ENCODE measurements around the gene DOP1A.

The DOP1A gene

DNA sequence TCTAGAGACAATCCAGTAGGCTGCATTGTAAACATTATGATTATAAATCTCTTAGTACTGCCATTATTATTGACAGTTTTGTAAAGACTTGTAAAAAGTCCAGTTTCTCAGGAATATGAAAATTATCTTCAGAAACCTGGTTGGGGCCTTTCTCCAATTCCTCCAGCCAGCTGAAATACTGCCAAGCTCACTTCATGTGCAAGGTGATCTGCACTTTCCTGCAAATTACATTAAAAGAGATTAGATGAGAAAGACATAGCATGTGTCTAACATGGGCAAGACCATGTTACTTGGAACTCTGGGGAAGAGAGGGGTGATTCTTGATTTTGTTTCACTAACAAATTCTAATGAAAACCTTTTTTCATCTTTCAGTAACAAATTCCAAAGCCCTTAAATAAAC, 101.6 kb downstream of the DOP1A start:
- no peak for DNase-seq (ENCODE audit: low spot score)
- TF ChIP-seq, protein P1, sequence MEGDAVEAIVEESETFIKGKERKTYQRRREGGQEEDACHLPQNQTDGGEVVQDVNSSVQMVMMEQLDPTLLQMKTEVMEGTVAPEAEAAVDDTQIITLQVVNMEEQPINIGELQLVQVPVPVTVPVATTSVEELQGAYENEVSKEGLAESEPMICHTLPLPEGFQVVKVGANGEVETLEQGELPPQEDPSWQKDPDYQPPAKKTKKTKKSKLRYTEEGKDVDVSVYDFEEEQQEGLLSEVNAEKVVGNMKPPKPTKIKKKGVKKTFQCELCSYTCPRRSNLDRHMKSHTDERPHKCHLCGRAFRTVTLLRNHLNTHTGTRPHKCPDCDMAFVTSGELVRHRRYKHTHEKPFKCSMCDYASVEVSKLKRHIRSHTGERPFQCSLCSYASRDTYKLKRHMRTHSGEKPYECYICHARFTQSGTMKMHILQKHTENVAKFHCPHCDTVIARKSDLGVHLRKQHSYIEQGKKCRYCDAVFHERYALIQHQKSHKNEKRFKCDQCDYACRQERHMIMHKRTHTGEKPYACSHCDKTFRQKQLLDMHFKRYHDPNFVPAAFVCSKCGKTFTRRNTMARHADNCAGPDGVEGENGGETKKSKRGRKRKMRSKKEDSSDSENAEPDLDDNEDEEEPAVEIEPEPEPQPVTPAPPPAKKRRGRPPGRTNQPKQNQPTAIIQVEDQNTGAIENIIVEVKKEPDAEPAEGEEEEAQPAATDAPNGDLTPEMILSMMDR (IDR thresholded peaks at IDR 0.05; ENCODE audit: extremely low read depth, missing control alignments): no peak

DNA sequence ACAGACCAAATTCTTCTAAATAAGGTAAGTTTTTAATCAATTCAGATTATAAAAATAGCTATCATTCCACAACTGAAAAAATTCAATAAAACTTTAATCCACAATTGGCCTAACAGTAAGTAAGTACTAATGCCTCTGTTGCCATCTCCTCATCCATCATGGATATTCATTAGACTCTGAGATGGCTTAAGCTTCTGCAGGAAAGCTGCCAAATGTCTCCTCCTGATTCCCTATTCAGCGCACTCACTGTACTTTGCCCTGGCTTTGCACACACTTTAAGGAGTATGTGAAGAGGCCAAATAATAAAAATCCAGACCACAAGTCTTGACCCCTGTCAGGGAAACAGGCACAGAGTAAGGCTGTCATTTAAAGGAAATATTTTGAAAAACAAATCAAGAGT, 102.0 kb downstream of the DOP1A start:
- TF ChIP-seq, protein P1 (IDR thresholded peaks at IDR 0.05; ENCODE audit: extremely low read depth, missing control alignments): no peak
- DNase-seq (ENCODE audit: low spot score): no peak

DNA sequence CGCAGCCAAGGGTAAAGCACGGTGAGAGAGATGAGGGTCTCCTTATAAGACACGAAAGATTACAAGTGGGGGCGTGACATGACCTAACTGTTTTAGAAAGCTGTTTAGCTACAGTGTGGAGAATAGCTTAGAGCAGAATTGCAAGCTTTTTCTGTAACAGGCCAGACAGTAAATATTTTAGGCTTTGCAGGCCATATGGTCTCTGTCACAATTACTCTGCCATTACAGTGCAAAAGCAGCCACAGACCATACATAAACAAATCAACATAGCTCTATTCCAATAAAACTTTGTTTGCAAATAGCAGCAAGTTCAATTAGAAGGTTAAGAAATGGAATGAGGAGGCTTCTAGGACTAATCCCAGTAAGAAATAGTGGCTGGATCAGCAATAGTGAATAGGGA, 108.8 kb downstream of the DOP1A start:
- DNase-seq (ENCODE audit: low spot score): no peak
- TF ChIP-seq, protein P1 (IDR thresholded peaks at IDR 0.05; ENCODE audit: extremely low read depth, missing control alignments): no peak

DNA sequence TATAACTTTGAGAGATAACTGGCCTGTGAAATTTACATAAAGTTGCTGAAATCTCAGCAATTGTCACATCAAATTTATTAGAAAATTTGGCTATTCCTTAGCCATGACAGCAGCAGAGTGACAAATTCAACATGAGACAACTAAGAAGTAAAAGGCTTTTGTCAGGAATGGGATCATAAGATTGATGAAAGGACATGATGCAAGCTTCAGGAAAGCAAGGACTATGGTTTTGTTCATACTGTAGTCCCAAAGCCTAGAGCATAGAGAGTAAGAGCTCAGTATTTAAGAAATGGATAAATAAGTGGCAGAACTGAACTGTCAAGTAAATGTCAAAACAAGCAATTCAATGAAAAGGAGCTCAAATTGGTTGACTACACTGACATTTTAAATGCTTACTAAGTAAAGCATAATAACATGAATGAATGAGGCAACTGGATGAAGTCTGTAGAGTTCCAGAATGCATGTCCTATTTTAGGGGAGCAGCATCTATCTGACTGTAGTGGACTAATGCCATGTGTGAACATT, 113.0 kb downstream of the DOP1A start:
- TF ChIP-seq, protein P1 (IDR thresholded peaks at IDR 0.05; ENCODE audit: extremely low read depth, missing control alignments): no peak
- DNase-seq (ENCODE audit: low spot score): no peak

DNA sequence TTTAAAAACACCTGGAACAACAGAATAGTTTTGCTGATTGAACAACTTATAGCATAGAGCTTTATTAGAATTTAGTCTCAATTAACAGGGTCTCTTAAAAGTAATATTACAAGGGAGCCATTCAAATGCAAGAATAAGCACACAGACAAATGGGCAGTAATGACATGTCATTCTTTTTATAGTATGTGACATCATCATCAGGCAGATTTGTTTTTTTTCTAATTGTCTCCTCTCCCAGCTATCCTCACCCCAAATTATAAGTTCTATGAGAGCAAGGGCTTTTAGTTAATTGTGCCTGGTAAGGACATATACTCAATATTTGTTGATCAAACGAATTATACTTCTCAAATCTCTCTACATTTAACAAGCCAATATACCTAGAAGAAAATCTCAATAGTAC, 114.6 kb downstream of the DOP1A start:
- no peak for DNase-seq (ENCODE audit: low spot score)
- TF ChIP-seq, protein P1 (IDR thresholded peaks at IDR 0.05; ENCODE audit: extremely low read depth, missing control alignments): no peak

DNA sequence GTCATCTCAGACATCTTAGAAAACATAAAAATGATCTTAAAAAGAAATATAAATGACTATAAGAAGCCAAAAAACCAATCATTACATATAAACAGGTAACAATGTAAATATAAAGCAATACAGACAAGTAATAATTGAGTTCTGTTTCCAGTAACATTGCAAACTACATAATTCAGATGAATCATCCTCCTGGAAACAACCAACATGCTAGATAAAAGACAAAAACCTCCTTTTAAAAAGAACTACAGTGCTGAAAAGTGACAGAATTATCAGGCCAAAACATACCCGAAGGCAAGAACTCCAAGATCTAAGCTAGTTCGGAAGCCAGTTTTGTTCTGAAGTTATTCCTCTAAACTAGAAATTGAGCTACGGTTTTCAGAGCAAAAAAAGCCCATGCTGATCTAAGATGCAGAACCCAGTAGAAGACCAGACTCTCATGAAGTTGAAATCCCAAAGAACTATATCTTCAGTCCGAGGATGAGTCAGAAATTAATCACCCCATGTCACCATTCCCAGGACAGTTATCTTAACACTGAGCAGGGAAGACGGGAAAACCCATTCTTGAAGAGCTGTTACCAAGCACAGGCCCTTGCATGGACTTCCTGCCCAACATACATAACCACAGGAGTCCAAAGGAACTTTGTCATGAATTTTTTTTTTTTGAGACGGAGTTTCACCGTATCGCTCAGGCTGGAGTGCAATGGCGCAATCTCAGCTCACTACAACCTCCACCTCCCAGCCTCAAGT, 115.8 kb downstream of the DOP1A start:
- TF ChIP-seq, protein P1 (IDR thresholded peaks at IDR 0.05; ENCODE audit: extremely low read depth, missing control alignments): no peak
- no peak for DNase-seq (ENCODE audit: low spot score)

DNA sequence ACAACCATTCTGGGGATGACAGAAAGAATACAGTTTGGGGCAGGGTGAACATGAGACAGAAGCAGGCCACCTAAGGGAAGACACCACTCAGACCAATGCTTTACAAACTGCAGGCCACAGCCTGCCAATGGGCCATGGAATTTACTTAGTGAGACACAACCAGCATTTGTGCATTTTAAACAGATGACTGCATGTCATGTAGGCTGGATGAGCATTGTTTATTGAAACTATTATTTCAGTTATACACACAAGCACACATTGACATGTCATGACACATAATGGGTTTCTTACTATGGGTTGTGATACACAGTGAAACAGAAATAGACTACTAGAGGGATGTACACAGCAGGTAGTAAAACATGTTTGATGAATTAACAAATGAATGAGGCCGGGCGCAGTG, 117.6 kb downstream of the DOP1A start:
- TF ChIP-seq, protein P1 (IDR thresholded peaks at IDR 0.05; ENCODE audit: extremely low read depth, missing control alignments): no peak
- no peak for DNase-seq (ENCODE audit: low spot score)
